Astrocyte of the hippocampus (primary cell): ENCODE measurements around the gene SNRK.

Source experiments
- DNase-seq: peaks from one replicate; pipeline ENCODE4 v3.0.0; 2011; ENCODE audit warnings: low read depth, low spot score

Gene SNRK

GRCh38 chr3:43309372-43310305 is 23.3 kb downstream of the SNRK start:
- DNase-seq: peak; percentile 19

GRCh38 chr3:43316783-43317460 is 30.6 kb downstream of the SNRK start:
- DNase-seq: peak; percentile 42

- no peak for DNase-seq
Observed at GRCh38 chr3:43317461-43318316, 31.3 kb downstream of the SNRK start.

- DNase-seq: no peak
Observed at GRCh38 chr3:43319376-43319775, 33.0 kb downstream of the SNRK start.

- no peak for DNase-seq
Observed at GRCh38 chr3:43319794-43320193, 33.5 kb downstream of the SNRK start.

- no peak for DNase-seq
Observed at GRCh38 chr3:43320288-43320687, 33.9 kb downstream of the SNRK start.

- no peak for DNase-seq
Observed at GRCh38 chr3:43323541-43323940, 37.2 kb downstream of the SNRK start.

- DNase-seq: no peak
Observed at GRCh38 chr3:43326891-43327581, 40.7 kb downstream of the SNRK start.

- no peak for DNase-seq
Observed at GRCh38 chr3:43327582-43327979, 41.2 kb downstream of the SNRK start.

- no peak for DNase-seq
Observed at GRCh38 chr3:43328653-43329052, 42.3 kb downstream of the SNRK start.

- no peak for DNase-seq
Observed at GRCh38 chr3:43330981-43331380, 44.6 kb downstream of the SNRK start.

GRCh38 chr3:43331381-43331780 is 45.0 kb downstream of the SNRK start:
- no peak for DNase-seq

- no peak for DNase-seq
Observed at GRCh38 chr3:43334976-43335375, 48.6 kb downstream of the SNRK start.

- no peak for DNase-seq
Observed at GRCh38 chr3:43335799-43336198, 49.5 kb downstream of the SNRK start.

GRCh38 chr3:43338295-43338694 is 52.0 kb downstream of the SNRK start:
- no peak for DNase-seq

GRCh38 chr3:43340403-43340802 is 54.1 kb downstream of the SNRK start:
- DNase-seq: no peak

- DNase-seq: no peak
Observed at GRCh38 chr3:43341788-43342187, 55.4 kb downstream of the SNRK start.

- DNase-seq: no peak
Observed at GRCh38 chr3:43343185-43343584, 56.8 kb downstream of the SNRK start.

- no peak for DNase-seq
Observed at GRCh38 chr3:43343815-43344214, 57.5 kb downstream of the SNRK start.

GRCh38 chr3:43344520-43344919 is 58.2 kb downstream of the SNRK start:
- no peak for DNase-seq

- no peak for DNase-seq
Observed at GRCh38 chr3:43345246-43345645, 58.9 kb downstream of the SNRK start.
